Measurements from ENCODE around the gene CC2D1B. TPM values are rescaled to one million over a fixed set of nuclear protein-coding genes. Genes with fewer than 3 reads are reported as not detected.

CC2D1B gene
- total and polyA plus RNA-seq, 9 of the 15 experiments (the other 6 are each of a cell fraction or from before 2014, with no cell fraction given): 1.2 to 33.6 (median 25.5) TPM

- 90% methylated on average over 5 of the region's 8 CpGs for WGBS (ENCODE audit: insufficient coverage, low coverage, missing lambda C conversion rate)
- Histone ChIP-seq H3K9me3 (replicated peaks; ENCODE audit: control insufficient read depth, insufficient read depth, low read depth, low read length) (no peaks in the 10 kb centered on the region), H3K27me3 (ENCODE audit: control insufficient read depth in 2 of 2, insufficient read depth in 2 of 2, low read length in 2 of 2) (no peaks in the 10 kb centered on the region), H3K36me3 (ENCODE audit: control insufficient read depth, insufficient read depth, low read length) (no peaks in the 10 kb centered on the region), H3K27ac (ENCODE audit: extremely low read depth, low read depth, low read length) (no peak overlapping the region), H3K4me3 (no peak overlapping the region), H3K9me1 (ENCODE audit: control insufficient read depth, insufficient read depth, low read length) (no peaks in the 10 kb centered on the region), H4K20me1 (replicated peaks; ENCODE audit: control insufficient read depth, insufficient read depth, low read length) (no peaks in the 10 kb centered on the region), H3K9ac (ENCODE audit: insufficient read depth in 1 of 2, low read depth in 2 of 2, low read length in 2 of 2) (no peak overlapping the region), H2AFZ (ENCODE audit: low read depth, low read length) (no peak overlapping the region), H3K79me2 (ENCODE audit: control insufficient read depth, insufficient read depth, low read length) (no peaks in the 10 kb centered on the region), H3K4me2 (ENCODE audit: insufficient read depth, low read length) (no peak overlapping the region), H3K4me1 (replicated peaks in 1 of 2; ENCODE audit: control insufficient read depth in 2 of 2, insufficient read depth in 2 of 2, low read length in 2 of 2) (no peaks in the 10 kb centered on the region; a peak in 3 of 5 replicates)
- ATAC-seq (no peak), FAIRE-seq (no peak), DNase-seq (ENCODE audit: extremely low read depth in 1 of 4, low spot score in 3 of 4) (no peak)
- intact Hi-C loops (cut with micrococcal nuclease): no loop called here
- ChIA-PET POLR2A (interaction anchor here (0.8 to 1.1 kb wide), 3 partner anchors 9 to 251 kb away, joined by 3 to 5 read pairs (median 5); no protein-coding TSS in a partner anchor), CTCF (ENCODE audit: low intra/inter-chr PET ratio) (no interaction called here)
- in situ Hi-C loops (cut with MboI): no loop called here
- no TSS peak for BruUV-seq (replicated peaks)
- no peak for TF ChIP-seq SMARCE1 (IDR thresholded peaks at IDR 0.05)
- TF ChIP-seq XRCC3 (IDR thresholded peaks at IDR 0.05): no peak
- TF ChIP-seq RAD21 (CRISPR knock-in tag; conservative IDR thresholded peaks at IDR 0.05 in 1 of 2, IDR thresholded peaks at IDR 0.05 in 1 of 2): no peak
- TF ChIP-seq BHLHE40 (IDR thresholded peaks at IDR 0.05; ENCODE audit: low read length): no peak
- no peak for TF ChIP-seq STAT5B (CRISPR knock-in tag; IDR thresholded peaks at IDR 0.05)
- no peak for TF ChIP-seq NEUROD1 (IDR thresholded peaks at IDR 0.05; ENCODE audit: borderline replicate concordance, low read depth, low read length, partially characterized antibody)
- TF ChIP-seq NR3C1 (CRISPR knock-in tag; IDR thresholded peaks at IDR 0.05): no peak
- TF ChIP-seq MED1 (CRISPR knock-in tag; IDR thresholded peaks at IDR 0.05; ENCODE audit: borderline replicate concordance): no peak
- no peak for TF ChIP-seq RCOR1 (IDR thresholded peaks at IDR 0.05; ENCODE audit: borderline replicate concordance in 1 of 2, low read depth in 2 of 2, low read length in 2 of 2)
- TF ChIP-seq ZBTB5 (IDR thresholded peaks at IDR 0.05): no peak
- TF ChIP-seq PURB (CRISPR knock-in tag; IDR thresholded peaks at IDR 0.05; ENCODE audit: low read depth): no peak
- TF ChIP-seq BRD9 (IDR thresholded peaks at IDR 0.05; ENCODE audit: low read depth, partially characterized antibody): no peak
- no peak for TF ChIP-seq MAZ (CRISPR knock-in tag; conservative IDR thresholded peaks at IDR 0.05 in 1 of 2, IDR thresholded peaks at IDR 0.05 in 1 of 2)
- no peak for TF ChIP-seq SRF (CRISPR knock-in tag; IDR thresholded peaks at IDR 0.05)
- TF ChIP-seq HMG20A (CRISPR knock-in tag; conservative IDR thresholded peaks at IDR 0.05): no peak
- TF ChIP-seq XRCC4 (IDR thresholded peaks at IDR 0.05; ENCODE audit: extremely low read depth, insufficient read depth, insufficient read length): no peak
- no peak for TF ChIP-seq ZNF57 (CRISPR knock-in tag; IDR thresholded peaks at IDR 0.05)
- TF ChIP-seq ZNF354B (CRISPR knock-in tag; IDR thresholded peaks at IDR 0.05): no peak
- TF ChIP-seq NKRF (IDR thresholded peaks at IDR 0.05; ENCODE audit: borderline replicate concordance): no peak
Measured at GRCh38 chr1:52323731-52324130, 42.3 kb downstream of the CC2D1B start.
